Spleen (tissue), 7 donors: ENCODE measurements around the gene B3GNT5.

Source experiments
- CTCF ChIP-seq, 11 experiments: fragments of 200-600 bp in 7 of 11; fragments of 450-650 bp in 4 of 11; sonication (generic) in 4 of 11; IDR thresholded peaks in 8 of 11; conservative IDR thresholded peaks in 3 of 11; 1 replicate in 7 of 11; 2 replicates in 4 of 11; pipeline versions ENCODE4 v1.4.0 to v1.8.0; 2016 to 2021; ENCODE audit warnings: antibody characterized with exemption in 11 of 11, inconsistent platforms in 4 of 11, mild to moderate bottlenecking in 1 of 11
- POLR2A ChIP-seq, 3 donors: fragments of 450-650 bp; IDR thresholded peaks; one replicate each; pipeline ENCODE4 v1.5.1; 2017; ENCODE audit warnings: antibody characterized with exemption in 3 of 3, mild to moderate bottlenecking in 1 of 3
- POLR2AphosphoS5 ChIP-seq, 3 donors: sonication (generic); formaldehyde crosslinking; IDR thresholded peaks; one replicate each; pipeline ENCODE4 v1.5.1; 2017; ENCODE audit warnings: antibody characterized with exemption in 3 of 3
- donor health status: DM: no; HTN: no; CAD: no; lungs with moderate emphysema.
- donor health status: DM: no; HTN: no; CAD: no.
- donor health status: DM: no; HTN: no; CAD: no.

GRCh38 chr3:183301937-183302580 lies 49.0 kb downstream of the B3GNT5 start:
- TF ChIP-seq CTCF (IDR thresholded peaks at IDR 0.05 in 8 of 11, conservative IDR thresholded peaks at IDR 0.05 in 3 of 11) (no peak), POLR2A (IDR thresholded peaks at IDR 0.05) (no peak), POLR2AphosphoS5 (IDR thresholded peaks at IDR 0.05) (no peak)
